GM12878 (cell line): ENCODE measurements around the gene EYS. TPM values are rescaled to one million over a fixed set of nuclear protein-coding genes. Genes with fewer than 3 reads are reported as not detected.

Source experiments
- ATAC-seq: fragments of 200-7000 bp; cut with Tn5 transposase; 3 replicates; pipeline ENCODE4 v1.9.1; 2020; ENCODE audit warnings: mild to moderate bottlenecking, moderate library complexity
- BruUV-seq: library from RNA; stranded (reverse); fragments of 400-500 nt; replicated peaks from 2 replicates; lab custom pipeline; 2021; lab: Mats Ljungman, UMichigan
- CTCF ChIA-PET: fragments of 300-600 bp; sonication (Branson Sonifier 250); formaldehyde crosslinking; extraction: SDS; loops from one replicate; lab custom pipeline; 2021; ENCODE audit warnings: inconsistent platforms; lab: Yijun Ruan, JAX
- POLR2A ChIA-PET: fragments of 350-600 bp; formaldehyde crosslinking; extraction: SDS; loops from one replicate; lab custom pipeline; 2021; ENCODE audit warnings: inconsistent platforms; lab: Charles Lee
- RAD21 ChIA-PET: fragments of 300-600 bp; sonication (Branson Sonifier 250); formaldehyde crosslinking; loops from one replicate; lab custom pipeline; 2023; ENCODE audit warnings: antibody characterized with exemption; ENCODE audit not compliant: unreplicated experiment; lab: Charles Lee
- SMC1A ChIA-PET: fragments of 300-600 bp; sonication (Branson Sonifier 250); formaldehyde crosslinking; loops from one replicate; lab custom pipeline; 2023; ENCODE audit not compliant: unreplicated experiment, uncharacterized antibody; lab: Charles Lee
- DNase-seq: peaks from one replicate; pipeline ENCODE4 v3.0.0-alpha.2; 2011; ENCODE audit warnings: low read depth, low spot score
- FAIRE-seq: peaks from 3 replicates; lab custom pipeline; 2011; peaks lifted over from hg19 to GRCh38; lab: Jason Lieb, UNC
- H2AFZ ChIP-seq: 2 replicates; pipeline ENCODE4 v1.6.0; 2011; ENCODE audit warnings: low read depth, low read length, control low read depth; ENCODE audit not compliant: control insufficient read depth
- H3K27ac ChIP-seq: 2 replicates; pipeline ENCODE4 v1.5.1; 2011; ENCODE audit warnings: control low read depth; ENCODE audit not compliant: control insufficient read depth, insufficient read depth
- H3K27me3 ChIP-seq, 2 experiments: replicated peaks in 1 of 2; 2 replicates each; pipeline versions ENCODE4 v1.6.0 to v1.6.1; 2011; ENCODE audit warnings: low read length in 1 of 2; ENCODE audit not compliant: control insufficient read depth in 2 of 2, insufficient read depth in 2 of 2
- H3K36me3 ChIP-seq, 2 experiments: 2 replicates each; pipeline ENCODE4 v1.5.1; 2011; ENCODE audit warnings: low read length in 1 of 2; ENCODE audit not compliant: control insufficient read depth in 2 of 2, insufficient read depth in 2 of 2
- H3K4me1 ChIP-seq: 2 replicates; pipeline ENCODE4 v1.6.1; 2011; ENCODE audit warnings: mild to moderate bottlenecking, low read length, moderate library complexity, mixed read lengths; ENCODE audit not compliant: control insufficient read depth, insufficient read depth
- H3K4me2 ChIP-seq: 2 replicates; pipeline ENCODE4 v1.6.0; 2011; ENCODE audit warnings: control low read depth; ENCODE audit not compliant: control insufficient read depth, insufficient read depth
- H3K4me3 ChIP-seq: fragments of 200-600 bp; sonication (generic); 2 replicates; pipeline ENCODE4 v1.5.1; 2016
- H3K79me2 ChIP-seq: 2 replicates; pipeline ENCODE4 v1.6.0; 2011; ENCODE audit warnings: low read length; ENCODE audit not compliant: control insufficient read depth, insufficient read depth
- H3K9ac ChIP-seq: 2 replicates; pipeline ENCODE4 v1.8.0; 2011; ENCODE audit warnings: low read length, control low read depth, mixed read lengths; ENCODE audit not compliant: control insufficient read depth, insufficient read depth
- H3K9me3 ChIP-seq: replicated peaks from 3 replicates; pipeline ENCODE4 v1.5.1; 2011; ENCODE audit warnings: mild to moderate bottlenecking, low read length; ENCODE audit not compliant: control insufficient read depth, insufficient read depth
- H4K20me1 ChIP-seq: 2 replicates; pipeline ENCODE4 v1.6.0; 2011; ENCODE audit not compliant: control insufficient read depth, insufficient read depth
- CHD1 ChIP-seq: IDR thresholded peaks from 2 replicates; pipeline ENCODE4 v1.6.1; 2012; ENCODE audit warnings: low read depth, low read length, improper control_type of control experiment
- CREB1 ChIP-seq: IDR thresholded peaks from 2 replicates; pipeline ENCODE4 v1.6.1; 2012; ENCODE audit warnings: low read depth, mild to moderate bottlenecking, inconsistent platforms
- CREM ChIP-seq: IDR thresholded peaks from 2 replicates; pipeline ENCODE4 v1.6.1; 2014; ENCODE audit warnings: antibody characterized with exemption, low read depth
- FOXM1 ChIP-seq: IDR thresholded peaks from 2 replicates; pipeline ENCODE4 v1.6.1; 2012; ENCODE audit warnings: low read depth, mild to moderate bottlenecking, inconsistent platforms, low read length, moderate library complexity
- JUNB ChIP-seq: IDR thresholded peaks from 2 replicates; pipeline ENCODE4 v1.6.1; 2016; ENCODE audit warnings: antibody characterized with exemption, mild to moderate bottlenecking
- KDM1A ChIP-seq: fragments of 200-600 bp; sonication (generic); IDR thresholded peaks from 2 replicates; pipeline ENCODE4 v1.6.1; 2016; ENCODE audit warnings: borderline replicate concordance
- KLF5 ChIP-seq: fragments of 450-650 bp; IDR thresholded peaks from 2 replicates; pipeline ENCODE4 v1.6.1; 2014; ENCODE audit warnings: mild to moderate bottlenecking; ENCODE audit not compliant: partially characterized antibody
- RB1 ChIP-seq: fragments of 450-650 bp; formaldehyde crosslinking; IDR thresholded peaks from 2 replicates; pipeline ENCODE4 v1.6.1; 2017; ENCODE audit warnings: mild to moderate bottlenecking, borderline replicate concordance
- TCF3 ChIP-seq: IDR thresholded peaks from 2 replicates; pipeline ENCODE4 v1.6.1; 2012; ENCODE audit warnings: low read depth, mild to moderate bottlenecking, low read length, borderline replicate concordance; ENCODE audit not compliant: insufficient read depth
- ZNF207 ChIP-seq: fragments of 450-650 bp; IDR thresholded peaks from 2 replicates; pipeline ENCODE4 v1.6.1; 2014; ENCODE audit warnings: antibody characterized with exemption, mild to moderate bottlenecking, borderline replicate concordance
- ZNF274 ChIP-seq: IDR thresholded peaks from one replicate; pipeline ENCODE4 v1.8.0; 2011; ENCODE audit not compliant: insufficient read length, insufficient read depth
- ZNF384 ChIP-seq: IDR thresholded peaks from 2 replicates; pipeline ENCODE4 v1.6.1; 2012; ENCODE audit warnings: low read depth, mild to moderate bottlenecking, low read length, improper control_type of control experiment, borderline replicate concordance
- WGBS: methylation state at CpG from one replicate; pipeline ENCODE4 v1.1.6; 2016; ENCODE audit warnings: low lambda C conversion rate; ENCODE audit not compliant: insufficient replicate concordance, insufficient coverage; ENCODE audit errors: missing lambda C conversion rate; 5-methylcytosine and 5-hydroxymethylcytosine counted together
- in situ Hi-C: fragments of 300-500 bp; cut with MboI; formaldehyde crosslinking; loops from 9 replicates; pipeline ENCODE4 v1.14.3; 2018; ENCODE audit warnings: mixed read lengths
- intact Hi-C: fragments of 100-400 bp; cut with micrococcal nuclease; formaldehyde crosslinking; loops from one replicate; pipeline ENCODE4 v1.14.2; 2022; ENCODE audit not compliant: unreplicated experiment
- polyA plus RNA-seq, 11 experiments: library from polyadenylated mRNA; depleted of rRNA in 4 of 11; unstranded in 6 of 11; stranded (reverse) in 5 of 11; fragments of >200 nt; fragmentation: Nextera tagmentation in 4 of 11; fragmentation: Illumina TruSeq in 1 of 11; extraction: Ambion mirVana in 4 of 11; extraction: Trizol in 1 of 11; gene quantifications; 1 replicate in 1 of 11; 2 replicates in 10 of 11; pipeline versions ENCODE4 v1.2.1 to v1.2.3, GENCODE V29; 2011 to 2016; ENCODE audit warnings: inconsistent platforms in 2 of 11, missing spikeins in 2 of 11, low read depth in 1 of 11
- total RNA-seq, 4 experiments: library from RNA; depleted of rRNA in 3 of 4; stranded (reverse); fragments of >200 nt in 3 of 4; fragmentation: Illumina TruSeq in 1 of 4; extraction: Trizol in 1 of 4; gene quantifications; 2 replicates each; pipeline versions ENCODE4 v1.2.1 to v1.2.3, GENCODE V29; 2013 to 2021
- TF ChIP-seq, protein P1 (sequence below): fragments of 450-650 bp; IDR thresholded peaks from 2 replicates; pipeline ENCODE4 v1.6.1; 2017; ENCODE audit warnings: antibody characterized with exemption, mild to moderate bottlenecking, moderate library complexity

Gene EYS
- total and polyA plus RNA-seq, 10 of the 15 experiments (the other 5 are each of a cell fraction or from before 2014, with no cell fraction given) = under 0.01 to 0.14 (median 0.02) TPM; not detected in 1

DNA sequence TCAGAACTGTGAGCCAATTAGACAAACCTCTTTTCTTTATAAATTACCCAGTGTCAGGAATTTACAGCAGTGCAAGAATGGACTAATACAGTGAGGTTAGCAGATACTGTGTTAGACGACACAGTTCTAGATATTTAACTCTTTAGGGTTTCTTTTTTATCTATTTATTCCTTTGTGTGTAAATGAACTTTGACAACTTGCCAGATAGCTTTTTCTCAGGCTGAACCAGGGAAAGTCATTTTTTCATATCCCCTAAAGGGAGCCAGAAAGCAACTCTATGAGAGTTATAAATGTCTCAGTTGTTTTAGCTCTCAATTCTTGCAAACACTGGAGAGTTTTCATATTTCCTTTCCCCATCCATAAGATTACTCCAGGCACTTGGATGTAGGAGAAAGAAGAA is 1794.1 kb downstream of the EYS start:
- WGBS = 29% methylated on average over 1 of the region's 1 CpG

More for the DNA sequence above, 1794.1 kb downstream of the EYS start:
- TF ChIP-seq ZNF274 (no peak), KDM1A (no peak), ZNF384 (no peak), CREB1 (no peak), RB1 (no peak), JUNB (no peak), CHD1 (no peak), ZNF207 (no peak), TCF3 (no peak), KLF5 (no peak), CREM (no peak), FOXM1 (no peak)
- TF ChIP-seq, protein P1, sequence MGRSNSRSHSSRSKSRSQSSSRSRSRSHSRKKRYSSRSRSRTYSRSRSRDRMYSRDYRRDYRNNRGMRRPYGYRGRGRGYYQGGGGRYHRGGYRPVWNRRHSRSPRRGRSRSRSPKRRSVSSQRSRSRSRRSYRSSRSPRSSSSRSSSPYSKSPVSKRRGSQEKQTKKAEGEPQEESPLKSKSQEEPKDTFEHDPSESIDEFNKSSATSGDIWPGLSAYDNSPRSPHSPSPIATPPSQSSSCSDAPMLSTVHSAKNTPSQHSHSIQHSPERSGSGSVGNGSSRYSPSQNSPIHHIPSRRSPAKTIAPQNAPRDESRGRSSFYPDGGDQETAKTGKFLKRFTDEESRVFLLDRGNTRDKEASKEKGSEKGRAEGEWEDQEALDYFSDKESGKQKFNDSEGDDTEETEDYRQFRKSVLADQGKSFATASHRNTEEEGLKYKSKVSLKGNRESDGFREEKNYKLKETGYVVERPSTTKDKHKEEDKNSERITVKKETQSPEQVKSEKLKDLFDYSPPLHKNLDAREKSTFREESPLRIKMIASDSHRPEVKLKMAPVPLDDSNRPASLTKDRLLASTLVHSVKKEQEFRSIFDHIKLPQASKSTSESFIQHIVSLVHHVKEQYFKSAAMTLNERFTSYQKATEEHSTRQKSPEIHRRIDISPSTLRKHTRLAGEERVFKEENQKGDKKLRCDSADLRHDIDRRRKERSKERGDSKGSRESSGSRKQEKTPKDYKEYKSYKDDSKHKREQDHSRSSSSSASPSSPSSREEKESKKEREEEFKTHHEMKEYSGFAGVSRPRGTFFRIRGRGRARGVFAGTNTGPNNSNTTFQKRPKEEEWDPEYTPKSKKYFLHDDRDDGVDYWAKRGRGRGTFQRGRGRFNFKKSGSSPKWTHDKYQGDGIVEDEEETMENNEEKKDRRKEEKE = no peak
- in situ Hi-C loops = no loop called here
- Histone ChIP-seq H3K9me3 (no peaks in the 10 kb centered on the region), H4K20me1 (no peaks in the 10 kb centered on the region), H3K9ac (no peak overlapping the region), H3K4me2 (no peak overlapping the region), H3K79me2 (no peaks in the 10 kb centered on the region), H3K36me3 (no peaks in the 10 kb centered on the region), H3K4me3 (no peak overlapping the region), H3K4me1 (no peaks in the 10 kb centered on the region), H2AFZ (no peak overlapping the region), H3K27ac (no peak overlapping the region), H3K27me3 (no peaks in the 10 kb centered on the region)
- FAIRE-seq (no peak), ATAC-seq (no peak), DNase-seq (no peak)
- RAD21 ChIA-PET = no interaction called here
- BruUV-seq = no TSS peak
- POLR2A ChIA-PET = no interaction called here
- CTCF ChIA-PET = no interaction called here
- SMC1A ChIA-PET = interaction anchor here (1.5 kb wide), 1 partner anchor 9 kb away, joined by 3 read pairs; no protein-coding TSS in a partner anchor
- intact Hi-C loops = no loop called here
